ENCODE measurements around the gene ST6GALNAC3.

Gene ST6GALNAC3

GRCh38 chr1:76146184-76146583 is 71.6 kb downstream of the ST6GALNAC3 start:
- DNase-seq = no peak

- DNase-seq = no peak
These were observed 73.4 kb downstream of the ST6GALNAC3 start for GRCh38 chr1:76147917-76148316.

GRCh38 chr1:76148460-76148859 is 73.9 kb downstream of the ST6GALNAC3 start:
- DNase-seq = no peak

- no peak for DNase-seq
These were observed 79.3 kb downstream of the ST6GALNAC3 start for GRCh38 chr1:76153841-76154205.

GRCh38 chr1:76154206-76154956 is 79.8 kb downstream of the ST6GALNAC3 start:
- peak; percentile 78 for DNase-seq

- no peak for DNase-seq
These were observed 82.4 kb downstream of the ST6GALNAC3 start for GRCh38 chr1:76156987-76157386.

- no peak for DNase-seq
These were observed 83.6 kb downstream of the ST6GALNAC3 start for GRCh38 chr1:76158126-76158525.

- no peak for DNase-seq
These were observed 85.7 kb downstream of the ST6GALNAC3 start for GRCh38 chr1:76160225-76160624.

- no peak for DNase-seq
These were observed 86.9 kb downstream of the ST6GALNAC3 start for GRCh38 chr1:76161451-76161850.

GRCh38 chr1:76162254-76162653 is 87.7 kb downstream of the ST6GALNAC3 start:
- no peak for DNase-seq

- DNase-seq = no peak
These were observed 89.6 kb downstream of the ST6GALNAC3 start for GRCh38 chr1:76164165-76164564.

- DNase-seq = no peak
These were observed 95.5 kb downstream of the ST6GALNAC3 start for GRCh38 chr1:76170084-76170483.

GRCh38 chr1:76170513-76170912 is 96.0 kb downstream of the ST6GALNAC3 start:
- DNase-seq = no peak

GRCh38 chr1:76176000-76176399 is 101.5 kb downstream of the ST6GALNAC3 start:
- DNase-seq = no peak

GRCh38 chr1:76177615-76178014 is 103.1 kb downstream of the ST6GALNAC3 start:
- no peak for DNase-seq

- no peak for DNase-seq
These were observed 104.7 kb downstream of the ST6GALNAC3 start for GRCh38 chr1:76179219-76179698.

- DNase-seq = no peak
These were observed 110.7 kb downstream of the ST6GALNAC3 start for GRCh38 chr1:76185207-76185606.

GRCh38 chr1:76186554-76187170 is 112.1 kb downstream of the ST6GALNAC3 start:
- no peak for DNase-seq

GRCh38 chr1:76187436-76187835 is 112.9 kb downstream of the ST6GALNAC3 start:
- no peak for DNase-seq

- DNase-seq = no peak
These were observed 114.8 kb downstream of the ST6GALNAC3 start for GRCh38 chr1:76189310-76189709.

GRCh38 chr1:76190749-76191424 is 116.3 kb downstream of the ST6GALNAC3 start:
- DNase-seq = peak; percentile 10

- DNase-seq = no peak
These were observed 117.0 kb downstream of the ST6GALNAC3 start for GRCh38 chr1:76191561-76191960.

- no peak for DNase-seq
These were observed 123.9 kb downstream of the ST6GALNAC3 start for GRCh38 chr1:76198452-76198851.

GRCh38 chr1:76202670-76203069 is 128.1 kb downstream of the ST6GALNAC3 start:
- DNase-seq = no peak
